ENCODE measurements around the gene SLC4A11.

The SLC4A11 gene

DNA sequence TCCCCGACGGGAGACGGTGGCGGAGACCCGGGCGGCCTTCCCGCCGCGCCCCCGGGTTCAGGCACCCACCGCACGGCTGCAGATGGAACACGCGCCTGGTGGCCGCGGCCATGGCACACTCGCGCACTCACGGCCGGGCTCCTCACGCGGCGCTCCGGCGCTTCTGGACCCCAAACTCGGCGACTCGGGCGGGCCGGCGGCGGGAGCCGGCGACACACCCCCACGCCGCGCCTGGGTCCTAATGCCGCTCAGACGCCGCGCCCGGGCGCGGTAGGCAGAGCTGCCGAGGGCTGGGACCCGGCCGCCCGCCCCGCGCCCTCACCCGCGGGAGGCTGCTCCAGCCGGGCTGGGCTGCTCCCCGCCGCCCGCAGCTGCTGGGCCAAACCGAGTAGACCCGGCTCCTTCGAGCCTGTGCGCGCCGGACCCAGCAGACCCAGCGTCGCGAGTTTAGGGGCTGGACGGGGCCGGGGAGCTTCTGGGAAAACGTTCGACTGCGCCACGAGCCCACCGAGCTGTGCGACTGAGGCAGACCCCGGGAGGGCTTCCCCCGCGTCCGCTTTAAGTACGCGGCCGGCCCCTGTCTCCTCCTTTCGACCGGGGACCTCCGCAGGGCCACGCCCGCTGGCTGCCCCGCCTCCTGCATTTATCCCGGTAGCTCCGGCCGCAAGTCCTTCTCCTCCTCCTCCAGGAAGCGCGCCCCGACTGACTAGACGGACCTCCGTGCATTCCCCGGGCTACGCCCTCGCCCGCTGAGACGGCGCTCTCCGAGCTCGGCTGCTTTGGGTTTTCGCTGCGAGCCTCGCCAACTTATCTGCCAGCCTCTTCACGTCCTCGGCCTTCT lies at the start of gene SLC4A11:
SLC4A11 (minus strand) TSS at position 165 of the 841 bp plus-strand sequence; CDS start at position 112, 53 bp downstream.
- peak within 1 kb of the TSS; percentile 55 for H3K4me3 ChIP-seq (ENCODE audit: low read depth, low read length)
- DNase-seq (ENCODE audit: low read depth, low spot score) = no peak
- CTCF ChIA-PET = interaction anchor here (1.2 to 2.0 kb wide), 3 partner anchors 8 to 75 kb away, joined by 3 to 7 read pairs (median 6); no protein-coding TSS in a partner anchor
- TF ChIP-seq, protein P1, sequence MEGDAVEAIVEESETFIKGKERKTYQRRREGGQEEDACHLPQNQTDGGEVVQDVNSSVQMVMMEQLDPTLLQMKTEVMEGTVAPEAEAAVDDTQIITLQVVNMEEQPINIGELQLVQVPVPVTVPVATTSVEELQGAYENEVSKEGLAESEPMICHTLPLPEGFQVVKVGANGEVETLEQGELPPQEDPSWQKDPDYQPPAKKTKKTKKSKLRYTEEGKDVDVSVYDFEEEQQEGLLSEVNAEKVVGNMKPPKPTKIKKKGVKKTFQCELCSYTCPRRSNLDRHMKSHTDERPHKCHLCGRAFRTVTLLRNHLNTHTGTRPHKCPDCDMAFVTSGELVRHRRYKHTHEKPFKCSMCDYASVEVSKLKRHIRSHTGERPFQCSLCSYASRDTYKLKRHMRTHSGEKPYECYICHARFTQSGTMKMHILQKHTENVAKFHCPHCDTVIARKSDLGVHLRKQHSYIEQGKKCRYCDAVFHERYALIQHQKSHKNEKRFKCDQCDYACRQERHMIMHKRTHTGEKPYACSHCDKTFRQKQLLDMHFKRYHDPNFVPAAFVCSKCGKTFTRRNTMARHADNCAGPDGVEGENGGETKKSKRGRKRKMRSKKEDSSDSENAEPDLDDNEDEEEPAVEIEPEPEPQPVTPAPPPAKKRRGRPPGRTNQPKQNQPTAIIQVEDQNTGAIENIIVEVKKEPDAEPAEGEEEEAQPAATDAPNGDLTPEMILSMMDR (IDR thresholded peaks at IDR 0.05; ENCODE audit: insufficient read depth, low read length, missing control alignments) = no peak
- POLR2A ChIA-PET = interaction anchor here (0.6 to 1.0 kb wide), 3 partner anchors 9 to 556 kb away, joined by 3 to 5 read pairs (median 3); no protein-coding TSS in a partner anchor

DNA sequence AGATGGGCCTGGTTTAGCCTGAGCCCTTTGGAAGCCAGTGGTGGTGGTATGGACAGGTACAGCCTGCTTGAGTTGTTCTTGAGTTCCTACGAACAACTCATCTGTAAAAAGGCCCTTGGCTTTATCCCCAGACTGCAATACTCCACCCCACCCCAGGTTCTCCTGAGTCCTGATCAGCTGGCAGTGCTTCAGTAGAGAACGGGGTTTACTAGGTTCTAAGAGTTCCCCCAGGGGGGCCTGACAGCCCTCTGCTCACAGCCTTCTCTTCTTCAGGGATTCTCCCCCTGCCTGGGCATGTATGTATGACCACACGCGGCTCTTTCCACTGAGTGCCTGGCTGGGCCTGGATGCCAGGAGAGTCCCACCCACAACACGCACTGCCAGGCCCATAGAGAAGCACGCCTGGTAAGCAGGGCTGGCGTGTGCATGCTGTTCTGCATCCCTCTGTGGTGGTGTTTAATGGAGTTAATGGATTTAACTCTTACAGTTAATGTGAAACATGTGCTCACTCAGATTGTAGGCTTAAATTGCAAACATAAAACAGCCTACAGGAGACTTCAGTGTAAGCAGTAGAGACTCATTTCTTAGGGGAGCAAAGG lies 44.3 kb upstream of the SLC4A11 start:
- DNase-seq (ENCODE audit: low read depth, low spot score) = no peak
- CTCF ChIA-PET = no interaction called here
- POLR2A ChIA-PET = no interaction called here
- TF ChIP-seq, protein P1 (IDR thresholded peaks at IDR 0.05; ENCODE audit: insufficient read depth, low read length, missing control alignments) = no peak
- no peak overlapping the region for H3K4me3 ChIP-seq (ENCODE audit: low read depth, low read length)

DNA sequence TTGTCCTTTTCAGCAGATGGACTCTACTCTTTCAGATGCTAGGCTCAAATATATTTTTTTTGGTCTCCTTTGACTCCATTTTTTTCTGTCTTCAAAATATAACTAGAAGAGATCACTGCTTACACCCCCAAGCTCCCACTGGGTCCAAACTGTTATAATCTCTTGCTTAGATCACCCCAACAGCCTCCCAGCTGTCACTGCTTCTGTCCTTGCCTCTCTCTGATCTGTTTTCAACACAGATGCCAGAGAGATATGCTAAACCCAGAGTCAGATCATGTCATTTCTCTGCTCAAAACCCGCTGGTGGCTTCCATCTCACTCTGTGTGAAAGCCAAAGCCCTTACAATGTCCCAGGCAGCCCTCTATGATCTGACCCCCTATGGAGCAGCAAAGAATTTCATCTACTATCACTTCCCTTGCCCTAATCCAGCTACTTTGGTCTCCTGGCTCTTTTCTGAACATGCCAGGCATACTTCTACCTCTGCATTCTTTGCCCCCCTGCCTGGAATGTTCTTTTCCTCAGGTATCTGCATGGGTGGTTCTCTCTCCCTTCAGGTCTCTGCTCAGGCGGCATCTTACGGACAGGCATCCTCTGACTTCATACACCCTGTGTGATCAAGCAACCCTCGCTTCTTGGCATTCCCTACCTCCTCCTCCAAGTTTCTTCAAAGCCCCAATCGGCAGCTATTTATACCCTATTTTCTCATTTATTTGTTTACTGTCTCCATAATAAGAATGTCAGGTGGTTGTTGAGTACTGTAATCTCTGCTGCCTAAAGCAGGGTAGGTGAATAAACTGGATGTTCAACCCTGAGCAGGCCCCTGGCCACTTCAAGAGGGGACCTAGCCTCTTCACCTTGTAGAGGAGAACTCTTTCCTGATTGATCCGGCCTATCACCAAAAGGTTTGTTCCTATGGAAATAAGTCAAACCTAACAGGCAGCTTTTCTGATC lies 43.6 kb upstream of the SLC4A11 start:
- POLR2A ChIA-PET = no interaction called here
- DNase-seq (ENCODE audit: low read depth, low spot score) = no peak
- CTCF ChIA-PET = interaction anchor here (1.2 to 1.9 kb wide), 3 partner anchors 11 to 64 kb away, joined by 3 to 4 read pairs (median 3); no protein-coding TSS in a partner anchor
- TF ChIP-seq, protein P1 (IDR thresholded peaks at IDR 0.05; ENCODE audit: insufficient read depth, low read length, missing control alignments) = no peak
- no peak overlapping the region for H3K4me3 ChIP-seq (ENCODE audit: low read depth, low read length)

DNA sequence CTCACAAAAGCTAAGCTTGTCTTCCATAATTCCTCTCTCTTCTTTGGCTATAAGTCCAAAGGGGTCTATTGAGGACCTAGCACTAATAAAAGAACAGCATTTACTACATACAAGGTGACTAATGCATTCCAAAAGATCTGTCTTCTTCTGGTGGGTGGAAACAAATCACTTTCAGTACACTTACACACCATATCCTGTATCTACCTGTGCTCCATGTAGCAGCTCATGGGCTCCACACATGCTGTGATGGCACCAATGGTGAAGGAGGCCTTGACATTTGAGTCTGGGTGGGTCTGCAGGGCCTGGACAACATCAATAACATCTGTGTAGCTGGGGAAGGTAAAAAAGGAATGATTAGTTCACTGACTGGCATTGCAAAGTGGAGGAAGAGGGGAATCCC lies 42.4 kb upstream of the SLC4A11 start:
- no peak for DNase-seq (ENCODE audit: low read depth, low spot score)
- ChIA-PET POLR2A (no interaction called here), CTCF (interaction anchor here (0.6 to 1.9 kb wide), 4 partner anchors 10 to 62 kb away, joined by 3 to 4 read pairs (median 3); no protein-coding TSS in a partner anchor)
- no peak overlapping the region for H3K4me3 ChIP-seq (ENCODE audit: low read depth, low read length)
- TF ChIP-seq, protein P1 (IDR thresholded peaks at IDR 0.05; ENCODE audit: insufficient read depth, low read length, missing control alignments) = no peak

DNA sequence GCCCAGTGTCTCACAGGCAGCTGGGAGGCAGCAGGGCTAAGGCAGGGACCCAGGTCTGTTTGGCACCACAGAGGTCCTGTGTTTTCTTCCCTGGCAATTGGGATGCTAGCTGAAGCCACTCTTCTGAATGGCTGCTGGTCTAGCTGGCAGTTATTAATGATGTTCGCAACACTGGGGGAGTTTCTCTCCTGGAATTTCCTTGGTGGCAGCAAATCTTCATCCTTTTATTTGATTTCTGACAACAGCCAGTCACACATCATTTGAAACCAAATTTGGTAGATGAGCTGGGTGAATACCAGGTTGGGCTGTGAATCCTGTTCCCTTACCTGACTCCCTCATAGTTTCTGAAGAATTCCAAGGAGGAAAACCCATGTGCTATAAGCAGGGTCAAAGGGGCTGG lies 40.8 kb upstream of the SLC4A11 start:
- no peak for DNase-seq (ENCODE audit: low read depth, low spot score)
- no peak overlapping the region for H3K4me3 ChIP-seq (ENCODE audit: low read depth, low read length)
- ChIA-PET CTCF (interaction anchor here (1.0 to 2.0 kb wide), 3 partner anchors 8 to 61 kb away, joined by 3 to 7 read pairs (median 4); no protein-coding TSS in a partner anchor), POLR2A (interaction anchor here (0.6 kb wide), 1 partner anchor 32 kb away, joined by 3 read pairs; no protein-coding TSS in a partner anchor)
- TF ChIP-seq, protein P1 (IDR thresholded peaks at IDR 0.05; ENCODE audit: insufficient read depth, low read length, missing control alignments) = no peak

All from AG04449 (cell line).